Endothelial cell of umbilical vein (primary cell): Measurements from ENCODE around the gene MAGEB1. TPM values are rescaled to one million over a fixed set of nuclear protein-coding genes. Genes with fewer than 3 reads are reported as not detected.

ENCODE experiments used
- BruUV-seq: library from RNA; stranded (reverse); fragments of 400-500 nt; replicated peaks from 2 replicates; lab custom pipeline; 2021; lab: Mats Ljungman, UMichigan
- CTCF ChIA-PET: fragments of 300-600, 350-600 bp; sonication (Branson Sonifier 250); formaldehyde crosslinking; loops from one replicate; lab custom pipeline; 2021; ENCODE audit warnings: antibody characterized with exemption, inconsistent platforms; lab: Charles Lee
- POLR2A ChIA-PET: fragments of 300-600, 350-600 bp; sonication (Branson Sonifier 250); formaldehyde crosslinking; loops from one replicate; lab custom pipeline; 2021; ENCODE audit warnings: antibody characterized with exemption, inconsistent platforms; lab: Charles Lee
- DNase-seq: peaks from one replicate; pipeline ENCODE4 v3.0.0-alpha.2; 2011; ENCODE audit warnings: low read depth, low spot score
- FAIRE-seq: peaks from 2 replicates; lab custom pipeline; 2011; peaks lifted over from hg19 to GRCh38; lab: Jason Lieb, UNC
- H2AFZ ChIP-seq: 2 replicates; pipeline ENCODE4 v1.6.0; 2012; ENCODE audit warnings: low read depth, low read length, control low read depth, inconsistent platforms
- H3K27ac ChIP-seq: 2 replicates; pipeline ENCODE4 v1.5.1; 2011; ENCODE audit warnings: low read depth, mild to moderate bottlenecking, control low read depth, low read length, moderate library complexity; ENCODE audit not compliant: insufficient read depth
- H3K27me3 ChIP-seq, 2 experiments: 2 replicates each; pipeline versions ENCODE4 v1.6.0 to v1.6.1; 2011; ENCODE audit warnings: low read length in 2 of 2, mixed read lengths in 1 of 2; ENCODE audit not compliant: control insufficient read depth in 2 of 2, insufficient read depth in 2 of 2
- H3K36me3 ChIP-seq, 2 experiments: 2 replicates in 1 of 2; 3 replicates in 1 of 2; pipeline ENCODE4 v1.5.1; 2011; ENCODE audit warnings: low read length in 2 of 2, mild to moderate bottlenecking in 1 of 2, moderate library complexity in 1 of 2; ENCODE audit not compliant: control insufficient read depth in 2 of 2, insufficient read depth in 2 of 2; ENCODE audit errors: extremely low read depth in 1 of 2
- H3K4me1 ChIP-seq: 3 replicates; pipeline ENCODE4 v1.5.1; 2011; ENCODE audit warnings: mild to moderate bottlenecking, low read length; ENCODE audit not compliant: control insufficient read depth, insufficient read depth; ENCODE audit errors: extremely low read depth
- H3K4me2 ChIP-seq: 2 replicates; pipeline ENCODE4 v1.6.1; 2011; ENCODE audit warnings: low read length, control low read depth, mixed read lengths; ENCODE audit not compliant: insufficient read depth
- H3K4me3 ChIP-seq, 3 experiments: fragments of 200-600 bp in 1 of 3; sonication (generic), shearing (Covaris generic) in 1 of 3; replicated peaks in 1 of 3; 2 replicates each; pipeline ENCODE4 v1.5.1; 2011 to 2016; ENCODE audit warnings: control low read depth in 3 of 3, low read length in 3 of 3, mild to moderate bottlenecking in 2 of 3, inconsistent platforms in 1 of 3, low read depth in 1 of 3, moderate library complexity in 1 of 3; ENCODE audit not compliant: insufficient read depth in 1 of 3
- H3K79me2 ChIP-seq: 2 replicates; pipeline ENCODE4 v1.6.0; 2012; ENCODE audit warnings: low read length, inconsistent platforms; ENCODE audit not compliant: control insufficient read depth, insufficient read depth
- H3K9ac ChIP-seq: replicated peaks from 2 replicates; pipeline ENCODE3; 2011; ENCODE audit warnings: low read length, control low read depth; ENCODE audit not compliant: insufficient read depth; ENCODE audit errors: extremely low read depth
- H3K9me1 ChIP-seq: replicated peaks from 3 replicates; pipeline ENCODE4 v1.6.0; 2011; ENCODE audit warnings: mild to moderate bottlenecking, low read length; ENCODE audit not compliant: control insufficient read depth, insufficient read depth; ENCODE audit errors: extremely low read depth
- H3K9me3 ChIP-seq: replicated peaks from 2 replicates; pipeline ENCODE4 v1.5.1; 2012; ENCODE audit warnings: low read length, inconsistent platforms; ENCODE audit not compliant: control insufficient read depth, insufficient read depth
- H4K20me1 ChIP-seq: replicated peaks from 2 replicates; pipeline ENCODE3; 2011; ENCODE audit warnings: mild to moderate bottlenecking, low read length; ENCODE audit not compliant: control insufficient read depth, insufficient read depth; ENCODE audit errors: extremely low read depth
- EZH2 ChIP-seq: IDR thresholded peaks from 2 replicates; pipeline ENCODE4 v1.6.1; 2012; ENCODE audit warnings: borderline replicate concordance, low read depth, mild to moderate bottlenecking, moderate library complexity, low read length, inconsistent platforms; ENCODE audit not compliant: severe bottlenecking
- FOS ChIP-seq: IDR thresholded peaks from 2 replicates; pipeline ENCODE4 v1.6.1; 2011; ENCODE audit warnings: mild to moderate bottlenecking, low read length, moderate library complexity, borderline replicate concordance; ENCODE audit not compliant: insufficient read depth
- GATA2 ChIP-seq: IDR thresholded peaks from 2 replicates; pipeline ENCODE4 v1.7.0; 2011; ENCODE audit warnings: low read depth, mild to moderate bottlenecking, moderate library complexity, mixed read lengths, low read length; ENCODE audit not compliant: insufficient read length, insufficient read depth
- JUN ChIP-seq: IDR thresholded peaks from 2 replicates; pipeline ENCODE4 v1.6.1; 2011; ENCODE audit warnings: borderline replicate concordance, low read depth; ENCODE audit not compliant: insufficient read length, insufficient read depth
- MYC ChIP-seq: IDR thresholded peaks from one replicate; pipeline ENCODE4 v1.6.1; 2011; ENCODE audit warnings: mild to moderate bottlenecking, low read depth, low read length
- POLR2A ChIP-seq: IDR thresholded peaks from 2 replicates; pipeline ENCODE4 v1.6.1; 2012; ENCODE audit warnings: low read depth, mild to moderate bottlenecking, control low read depth, low read length
- dilution Hi-C: fragments of 300-500 bp; cut with MboI; formaldehyde crosslinking; loops from one replicate; pipeline ENCODE4 v1.15.0; 2019; ENCODE audit warnings: low sequenced_read_pairs; ENCODE audit not compliant: extremely low pct_ligation_motif_present
- intact Hi-C: fragments of 100-400 bp; cut with micrococcal nuclease; formaldehyde crosslinking; loops from one replicate; pipeline ENCODE4 v1.10.0; 2022
- polyA plus RNA-seq, 4 experiments: library from polyadenylated mRNA; depleted of rRNA in 3 of 4; stranded (reverse) in 3 of 4; unstranded in 1 of 4; fragments of >200 nt; gene quantifications; 2 replicates each; pipeline versions ENCODE4 v1.2.1 to v1.2.3, GENCODE V29; 2011 to 2012; ENCODE audit warnings: missing spikeins in 1 of 4
- total RNA-seq: library from RNA; stranded (reverse); gene quantifications from 2 replicates; pipeline ENCODE4 v1.2.3, GENCODE V29; 2021
- TF ChIP-seq, protein P1 (sequence below), 2 donors: IDR thresholded peaks; 1 replicate in 1 of 2; 2 replicates in 1 of 2; pipeline ENCODE4 v1.5.1; 2011; ENCODE audit warnings: low read length in 2 of 2, mild to moderate bottlenecking in 2 of 2, moderate library complexity in 2 of 2, control low read depth in 1 of 2, inconsistent platforms in 1 of 2, low read depth in 1 of 2; ENCODE audit not compliant: insufficient read depth in 1 of 2; ENCODE audit errors: extremely low read depth in 1 of 2
- TF ChIP-seq, protein P2 (sequence below): IDR thresholded peaks from 2 replicates; pipeline ENCODE4 v1.6.1; 2011; ENCODE audit not compliant: insufficient read depth, insufficient read length

Gene MAGEB1
- total and polyA plus RNA-seq, 2 donors (not counting 3 experiments of a cell fraction or from before 2014, with no cell fraction given): not detected

DNA sequence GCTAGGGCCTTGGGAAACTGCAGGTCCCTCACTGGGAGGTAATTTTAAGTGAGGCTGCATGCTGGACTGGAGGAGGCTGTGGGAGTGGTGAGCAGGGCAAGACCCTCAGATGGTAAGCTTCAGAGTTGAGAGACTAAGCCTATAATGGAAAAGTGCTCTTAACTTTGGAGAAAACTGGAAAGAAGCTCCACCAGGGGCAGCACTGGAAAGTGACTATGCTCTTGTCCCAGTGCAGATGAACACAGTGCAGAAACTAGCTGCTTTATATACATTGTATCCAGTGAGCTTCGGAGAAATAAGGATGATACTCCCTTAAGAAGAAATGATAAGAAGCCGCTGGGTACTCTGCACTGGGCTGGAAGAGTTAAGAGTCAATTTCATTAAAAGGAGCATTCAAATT lies 34.8 kb upstream of the MAGEB1 start:
- dilution Hi-C loops: no loop called here
- Histone ChIP-seq H4K20me1 (no peaks in the 10 kb centered on the region), H3K4me3 (no peak overlapping the region), H3K36me3 (no peaks in the 10 kb centered on the region), H3K27ac (no peak overlapping the region), H3K79me2 (no peaks in the 10 kb centered on the region), H3K27me3 (no peaks in the 10 kb centered on the region), H3K9me3 (no peaks in the 10 kb centered on the region), H3K4me1 (no peaks in the 10 kb centered on the region), H2AFZ (no peak overlapping the region), H3K4me2 (no peak overlapping the region), H3K9ac (no peak overlapping the region), H3K9me1 (no peaks in the 10 kb centered on the region)
- DNase-seq (no peak), FAIRE-seq (peak; percentile 44)
- CTCF ChIA-PET: no interaction called here
- BruUV-seq: no TSS peak
- POLR2A ChIA-PET: no interaction called here
- intact Hi-C loops: no loop called here
- TF ChIP-seq FOS: no peak
- TF ChIP-seq MYC: no peak
- TF ChIP-seq GATA2: no peak
- TF ChIP-seq, protein P1, sequence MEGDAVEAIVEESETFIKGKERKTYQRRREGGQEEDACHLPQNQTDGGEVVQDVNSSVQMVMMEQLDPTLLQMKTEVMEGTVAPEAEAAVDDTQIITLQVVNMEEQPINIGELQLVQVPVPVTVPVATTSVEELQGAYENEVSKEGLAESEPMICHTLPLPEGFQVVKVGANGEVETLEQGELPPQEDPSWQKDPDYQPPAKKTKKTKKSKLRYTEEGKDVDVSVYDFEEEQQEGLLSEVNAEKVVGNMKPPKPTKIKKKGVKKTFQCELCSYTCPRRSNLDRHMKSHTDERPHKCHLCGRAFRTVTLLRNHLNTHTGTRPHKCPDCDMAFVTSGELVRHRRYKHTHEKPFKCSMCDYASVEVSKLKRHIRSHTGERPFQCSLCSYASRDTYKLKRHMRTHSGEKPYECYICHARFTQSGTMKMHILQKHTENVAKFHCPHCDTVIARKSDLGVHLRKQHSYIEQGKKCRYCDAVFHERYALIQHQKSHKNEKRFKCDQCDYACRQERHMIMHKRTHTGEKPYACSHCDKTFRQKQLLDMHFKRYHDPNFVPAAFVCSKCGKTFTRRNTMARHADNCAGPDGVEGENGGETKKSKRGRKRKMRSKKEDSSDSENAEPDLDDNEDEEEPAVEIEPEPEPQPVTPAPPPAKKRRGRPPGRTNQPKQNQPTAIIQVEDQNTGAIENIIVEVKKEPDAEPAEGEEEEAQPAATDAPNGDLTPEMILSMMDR (IDR thresholded peaks at IDR 0.05; ENCODE audit: extremely low read depth in 1 of 2, insufficient read depth in 1 of 2, low read depth in 1 of 2, low read length in 2 of 2): no peak
- TF ChIP-seq, protein P2, sequence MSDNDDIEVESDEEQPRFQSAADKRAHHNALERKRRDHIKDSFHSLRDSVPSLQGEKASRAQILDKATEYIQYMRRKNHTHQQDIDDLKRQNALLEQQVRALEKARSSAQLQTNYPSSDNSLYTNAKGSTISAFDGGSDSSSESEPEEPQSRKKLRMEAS: no peak
- TF ChIP-seq EZH2: no peak
- TF ChIP-seq JUN: no peak
- no peak for TF ChIP-seq POLR2A
